ENCODE results near the gene PSTPIP1.

- no peak for TF ChIP-seq EZH2 (IDR thresholded peaks at IDR 0.05; ENCODE audit: insufficient read depth, poor library complexity, severe bottlenecking)
- no peak for TF ChIP-seq EZH2phosphoT487 (IDR thresholded peaks at IDR 0.05; ENCODE audit: insufficient read depth, low read depth)
Measured at GRCh38 chr15:76994496-76994895, 430 bp upstream of the PSTPIP1 start.

Data from GM23248 (cell line).